H1 (cell line): ENCODE data around the gene INO80C. TPM values are rescaled to one million over a fixed set of nuclear protein-coding genes. Genes with fewer than 3 reads are reported as not detected.

ENCODE experiments used
- CHD2 ChIP-seq: IDR thresholded peaks from 2 replicates; pipeline ENCODE4 v1.6.1; 2012; ENCODE audit warnings: low read length, improper control_type of control experiment
- KDM5A ChIP-seq: fragments of 200-600 bp; IDR thresholded peaks from 2 replicates; pipeline ENCODE4 v1.7.1; 2012; ENCODE audit warnings: mild to moderate bottlenecking, low read length, inconsistent platforms, mixed read lengths
- SRF ChIP-seq: IDR thresholded peaks from 2 replicates; pipeline ENCODE4 v1.6.1; 2011; ENCODE audit warnings: mild to moderate bottlenecking, low read depth, low read length, moderate library complexity
- polyA plus RNA-seq, 7 experiments: library from polyadenylated mRNA; depleted of rRNA in 3 of 7; stranded (reverse) in 5 of 7; unstranded in 2 of 7; fragments of >200 nt in 5 of 7; fragments of 200-250 nt in 2 of 7; gene quantifications; 1 replicate in 5 of 7; 2 replicates in 1 of 7; 4 replicates in 1 of 7; pipeline versions ENCODE4 v1.2.1 to v1.2.3, GENCODE V29; 2011 to 2013; ENCODE audit warnings: missing spikeins in 2 of 7, mixed read lengths in 2 of 7
- total RNA-seq: library from RNA; stranded (reverse); fragmentation: NEBNext Ultra II Directional; extraction: Animal tissue kit (Norgen Biotek cat#: 25700); gene quantifications from 2 replicates; pipeline ENCODE4 v1.2.1, GENCODE V29; 2021

INO80C gene
- total and polyA plus RNA-seq, 2 of the 8 experiments (the other 6 are each of a cell fraction or from before 2014, with no cell fraction given): 30.1 to 48.9 TPM

- TF ChIP-seq SRF (no peak), KDM5A (no peak), CHD2 (no peak)
Measured at GRCh38 chr18:35485852-35486251, 11.9 kb downstream of the INO80C start (continued).
